ENCODE data around the gene UBE2QL1.

GRCh38 chr5:6431214-6432195, 17.2 kb upstream of the UBE2QL1 start:
- no peak for TF ChIP-seq RFX5 (IDR thresholded peaks at IDR 0.05; ENCODE audit: borderline replicate concordance, low read depth, low read length)
- no peak for TF ChIP-seq CTCF (IDR thresholded peaks at IDR 0.05; ENCODE audit: control extremely low read depth in 1 of 3, insufficient read depth in 1 of 3, low read depth in 1 of 3, low read length in 3 of 3)
- TF ChIP-seq ZNF274 (IDR thresholded peaks at IDR 0.05; ENCODE audit: borderline replicate concordance, extremely low read depth, low read length): no peak
- no peak for TF ChIP-seq GABPA (IDR thresholded peaks at IDR 0.05; ENCODE audit: borderline replicate concordance, insufficient read depth, low read length)
- no peak for TF ChIP-seq EZH2 (IDR thresholded peaks at IDR 0.05; ENCODE audit: low read depth, low read length, severe bottlenecking)
- TF ChIP-seq CEBPB (IDR thresholded peaks at IDR 0.05; ENCODE audit: low read depth, low read length): no peak
- TF ChIP-seq E2F6 (IDR thresholded peaks at IDR 0.05): no peak
- TF ChIP-seq HDAC6 (IDR thresholded peaks at IDR 0.05; ENCODE audit: low read depth, low read length): no peak
- no peak for TF ChIP-seq SIN3A (conservative IDR thresholded peaks at IDR 0.05 in 1 of 2, IDR thresholded peaks at IDR 0.05 in 1 of 2; ENCODE audit: low read depth in 1 of 2, low read length in 2 of 2)
- no peak for TF ChIP-seq RAD21 (IDR thresholded peaks at IDR 0.05 in 1 of 2, conservative IDR thresholded peaks at IDR 0.05 in 1 of 2; ENCODE audit: low read depth in 2 of 2, low read length in 2 of 2)
- TF ChIP-seq RBBP5 (IDR thresholded peaks at IDR 0.05; ENCODE audit: borderline replicate concordance, low read depth, low read length): no peak

Data from H1 (cell line).